GM18951 (cell line): ENCODE measurements around the gene PALMD.

ENCODE experiments used
- POLR2A ChIP-seq: IDR thresholded peaks from 4 replicates; pipeline ENCODE4 v1.6.1; 2011; ENCODE audit warnings: mild to moderate bottlenecking; ENCODE audit not compliant: insufficient read length, insufficient read depth; ENCODE audit errors: extremely low read depth
- in situ Hi-C: fragments of 300-500 bp; cut with MboI; formaldehyde crosslinking; loops from one replicate; pipeline ENCODE4 v1.12.0; 2022; ENCODE audit warnings: low sequenced_read_pairs, mixed read lengths, inconsistent platforms; ENCODE audit not compliant: unreplicated experiment

The PALMD gene

DNA sequence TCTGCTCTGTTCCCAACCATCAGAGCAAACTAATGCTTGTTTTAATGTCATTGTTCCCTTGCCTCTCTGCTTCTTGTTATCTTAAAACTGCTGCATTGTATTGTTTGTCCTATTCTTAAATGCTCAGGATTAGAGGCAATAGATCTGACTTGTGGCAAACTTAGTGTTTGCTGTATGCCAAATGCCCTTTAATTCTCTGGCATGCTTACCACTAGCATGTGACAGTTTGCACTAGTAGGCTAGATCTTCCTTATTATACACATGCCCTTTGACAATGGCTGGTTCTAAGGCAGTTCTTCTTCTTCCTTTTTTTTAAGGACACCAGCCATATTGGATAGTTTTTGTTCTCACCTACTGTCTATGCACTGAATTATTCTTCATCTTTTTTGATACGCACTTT lies 30.1 kb downstream of the PALMD start:
- no peak for TF ChIP-seq POLR2A
- in situ Hi-C loops, result no loop called here

GRCh38 chr1:99676876-99677275 lies 31.0 kb downstream of the PALMD start:
- TF ChIP-seq POLR2A, result no peak
- in situ Hi-C loops, result no loop called here

- in situ Hi-C loops, result no loop called here
- no peak for TF ChIP-seq POLR2A
Observed at GRCh38 chr1:99677416-99677815, 31.5 kb downstream of the PALMD start.

GRCh38 chr1:99680270-99680669 lies 34.4 kb downstream of the PALMD start:
- TF ChIP-seq POLR2A, result no peak
- in situ Hi-C loops, result no loop called here

GRCh38 chr1:99681583-99681982 lies 35.7 kb downstream of the PALMD start:
- in situ Hi-C loops, result no loop called here
- TF ChIP-seq POLR2A, result no peak

DNA sequence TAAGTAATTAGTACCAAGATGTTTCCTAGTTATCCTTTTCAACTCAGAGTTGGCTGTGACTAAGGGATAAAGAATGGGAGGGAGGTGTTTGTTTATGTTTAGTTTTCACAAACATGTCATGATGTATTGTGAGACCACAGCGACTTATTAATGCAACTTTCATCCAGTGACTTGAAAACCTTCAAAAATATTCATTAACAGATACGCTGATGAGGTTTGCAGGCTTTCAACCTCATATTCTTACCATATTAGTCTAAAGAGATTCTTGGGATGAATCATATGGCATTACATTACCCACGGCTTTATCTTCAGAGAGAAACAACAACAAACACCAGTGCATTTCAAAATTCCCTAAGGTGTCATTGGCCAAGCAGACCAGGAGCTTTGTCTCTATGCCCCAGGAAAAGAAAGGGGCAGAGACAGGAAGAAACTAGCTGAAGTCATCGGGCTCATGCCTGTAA lies 36.4 kb downstream of the PALMD start:
- in situ Hi-C loops, result no loop called here
- TF ChIP-seq POLR2A, result no peak

DNA sequence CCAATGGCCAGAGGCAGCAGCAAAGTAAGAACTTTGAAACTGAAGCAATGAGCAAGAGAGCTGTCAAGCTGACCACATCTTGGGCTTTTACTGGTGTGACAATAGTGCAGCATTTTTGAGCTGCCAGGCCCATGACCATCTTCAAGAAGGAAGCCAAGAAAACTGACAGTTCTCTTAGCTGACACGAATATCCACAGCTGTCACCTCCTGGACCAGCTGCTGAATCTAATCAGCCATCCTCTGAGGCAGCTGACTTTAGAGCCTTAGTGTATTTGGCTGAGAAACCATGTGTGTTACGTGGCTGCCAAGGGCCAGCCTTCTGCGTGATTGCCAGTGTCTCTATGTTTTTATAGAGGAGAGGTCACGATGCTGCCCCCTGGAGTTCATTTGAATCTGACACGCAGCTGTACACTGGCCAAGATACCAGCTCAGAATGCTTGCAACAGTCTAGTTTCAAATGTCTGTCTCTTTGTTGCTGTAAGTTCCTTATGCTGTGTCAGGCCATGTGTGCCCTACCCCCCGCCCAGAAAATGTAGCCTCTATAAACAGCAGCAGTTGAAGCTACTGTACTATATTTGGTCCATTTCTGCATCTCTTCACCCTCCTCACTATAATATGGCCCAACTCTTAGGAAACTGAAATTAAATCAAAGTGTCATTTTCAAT lies 39.7 kb downstream of the PALMD start:
- in situ Hi-C loops, result no loop called here
- no peak for TF ChIP-seq POLR2A

DNA sequence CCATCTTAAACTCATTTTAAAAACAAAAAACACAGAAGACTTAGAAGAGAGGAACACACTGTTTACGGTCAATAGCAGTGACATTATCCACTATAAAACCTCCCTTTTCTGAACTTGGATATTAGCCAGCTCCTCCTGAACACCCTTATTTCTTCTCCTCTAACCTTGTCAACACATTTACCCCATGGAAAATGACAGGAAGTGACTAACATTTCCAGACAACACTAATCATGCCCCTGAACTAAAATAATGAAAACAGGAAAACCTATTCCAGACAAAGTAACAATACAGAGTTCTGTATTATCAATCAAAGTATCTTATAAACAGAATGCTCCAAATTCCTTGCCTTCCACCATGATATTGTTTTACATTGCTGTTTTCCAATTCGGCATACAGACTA lies 45.3 kb downstream of the PALMD start:
- in situ Hi-C loops, result no loop called here
- no peak for TF ChIP-seq POLR2A

DNA sequence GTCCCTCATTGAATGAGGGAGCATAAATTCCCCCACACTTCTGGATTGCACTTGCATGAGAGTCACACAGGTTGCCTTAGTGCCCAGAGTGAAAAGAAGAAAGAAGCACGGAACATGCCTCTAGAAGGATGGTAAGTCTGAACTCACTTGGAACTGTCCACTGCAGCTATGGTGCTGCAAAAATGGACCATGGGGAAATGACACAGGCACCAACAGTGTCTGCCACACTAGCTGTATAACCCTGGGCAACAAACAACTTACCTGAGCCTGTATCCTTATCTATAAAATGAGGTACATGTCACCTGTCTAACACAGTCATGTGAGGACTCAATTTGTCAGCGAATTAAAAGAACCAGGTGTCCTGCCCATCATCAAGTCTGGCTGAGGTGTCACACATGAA lies 50.7 kb downstream of the PALMD start:
- in situ Hi-C loops, result no loop called here
- TF ChIP-seq POLR2A, result no peak

- TF ChIP-seq POLR2A, result no peak
- in situ Hi-C loops, result no loop called here
Observed at GRCh38 chr1:99697580-99697979, 51.7 kb downstream of the PALMD start.

- no peak for TF ChIP-seq POLR2A
- in situ Hi-C loops, result loop anchor here (25.0 kb wide), 1 partner anchor 513 kb away; no protein-coding TSS in a partner anchor
Observed at GRCh38 chr1:99700020-99700419, 54.1 kb downstream of the PALMD start.

DNA sequence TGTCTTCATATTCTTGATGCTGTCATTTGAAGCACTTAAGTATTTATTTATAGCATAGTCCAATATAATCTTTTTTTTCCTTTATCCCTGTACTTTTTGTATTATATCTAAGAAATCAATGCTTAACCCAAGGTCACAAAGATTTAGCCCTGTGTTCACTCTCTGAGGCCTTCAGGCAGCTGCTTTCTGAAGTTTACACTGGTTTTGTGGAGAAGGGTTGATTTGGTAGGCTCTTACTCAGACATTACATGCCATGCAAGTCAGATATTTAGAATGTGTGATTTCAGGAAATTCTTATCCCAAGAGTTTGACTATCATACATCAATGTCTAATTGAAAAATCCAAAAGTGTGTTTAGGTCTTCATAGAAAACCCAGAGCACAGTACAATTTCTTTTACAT lies 56.3 kb downstream of the PALMD start:
- no peak for TF ChIP-seq POLR2A
- in situ Hi-C loops, result loop anchor here (25.0 kb wide), 1 partner anchor 515 kb away; no protein-coding TSS in a partner anchor

DNA sequence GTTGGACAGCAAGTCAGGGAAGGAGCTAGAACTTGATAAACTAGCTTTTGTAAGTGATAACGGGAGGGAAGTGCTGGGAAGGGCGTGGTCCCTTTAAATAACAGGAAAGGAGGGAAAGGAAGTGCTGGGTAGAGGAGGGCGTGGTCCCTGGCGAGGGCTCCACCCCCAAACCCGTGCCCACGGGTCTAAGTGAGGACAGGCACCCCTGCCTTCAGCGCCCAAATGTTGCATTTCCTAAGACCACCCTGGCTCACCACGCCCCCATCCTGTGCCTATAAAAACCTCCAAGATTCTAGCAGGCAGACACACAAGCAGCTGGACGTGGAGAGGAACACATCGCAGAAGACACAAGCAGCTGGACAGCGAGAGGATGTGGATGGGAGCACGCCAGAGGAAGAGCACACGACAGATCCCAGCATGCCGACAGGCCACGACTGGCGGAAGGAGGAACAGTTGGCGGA lies 58.5 kb downstream of the PALMD start:
- in situ Hi-C loops, result loop anchor here (25.0 kb wide), 1 partner anchor 517 kb away; no protein-coding TSS in a partner anchor
- no peak for TF ChIP-seq POLR2A

- no peak for TF ChIP-seq POLR2A
- in situ Hi-C loops, result loop anchor here (25.0 kb wide), 1 partner anchor 518 kb away; no protein-coding TSS in a partner anchor
Observed at GRCh38 chr1:99705385-99705784, 59.5 kb downstream of the PALMD start.
